ENCODE data around the gene MTPN.

Gene MTPN

DNA sequence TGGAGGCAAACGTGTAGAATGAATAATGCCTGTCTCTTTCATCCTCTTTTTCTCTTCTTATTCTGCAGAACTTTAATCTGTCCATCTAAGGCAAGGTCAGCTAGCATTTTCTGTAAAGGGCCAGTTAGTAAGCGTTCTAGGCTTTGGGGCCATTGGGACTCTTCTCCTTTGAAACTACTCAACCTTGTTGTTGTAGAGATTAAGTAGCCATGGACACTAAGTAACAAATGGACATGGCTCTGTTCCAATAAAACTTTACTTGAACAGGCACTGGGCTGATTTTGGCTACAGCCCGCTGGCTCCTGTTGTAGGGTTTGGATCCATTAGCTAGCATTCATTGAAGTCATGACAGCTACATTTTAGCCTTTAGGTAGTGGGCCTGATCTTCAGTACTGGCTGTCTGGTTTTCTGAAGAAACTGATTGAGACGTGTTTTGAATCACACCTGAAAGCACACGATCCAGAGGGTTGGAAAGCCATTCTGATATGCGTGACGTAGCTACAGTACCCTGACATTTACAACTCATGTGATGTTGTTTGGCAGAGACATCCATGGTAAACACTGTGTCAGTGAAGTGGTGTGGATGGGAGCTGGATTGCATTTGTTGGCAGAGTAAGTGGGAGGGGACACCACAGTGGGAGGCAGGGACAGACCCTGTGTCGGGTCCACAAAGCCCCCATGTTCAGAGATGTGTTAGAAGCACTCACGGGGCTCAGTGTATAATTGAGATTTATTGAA lies 92.5 kb downstream of the MTPN start:
- DNase-seq (ENCODE audit: low read depth), result no peak

DNA sequence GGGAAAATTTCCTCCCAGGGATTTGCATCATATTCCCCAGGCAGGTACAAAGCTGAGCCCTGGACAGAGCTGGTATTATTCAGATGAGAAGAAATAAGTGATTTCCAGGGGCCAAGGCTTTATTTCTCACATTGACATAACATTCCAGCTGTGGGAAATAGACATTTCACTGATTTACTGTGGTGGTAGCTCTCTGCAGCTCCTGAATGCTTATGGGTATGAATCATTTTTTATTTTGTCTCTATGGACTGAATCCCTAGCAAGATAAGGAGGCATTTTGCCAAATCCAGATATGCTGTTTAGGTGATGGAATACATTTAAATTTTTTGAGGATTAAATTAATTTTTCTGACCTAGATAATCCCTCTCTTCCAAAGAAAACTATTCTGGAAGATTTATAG lies 97.9 kb downstream of the MTPN start:
- peak; percentile 23 for DNase-seq (ENCODE audit: low read depth)

DNA sequence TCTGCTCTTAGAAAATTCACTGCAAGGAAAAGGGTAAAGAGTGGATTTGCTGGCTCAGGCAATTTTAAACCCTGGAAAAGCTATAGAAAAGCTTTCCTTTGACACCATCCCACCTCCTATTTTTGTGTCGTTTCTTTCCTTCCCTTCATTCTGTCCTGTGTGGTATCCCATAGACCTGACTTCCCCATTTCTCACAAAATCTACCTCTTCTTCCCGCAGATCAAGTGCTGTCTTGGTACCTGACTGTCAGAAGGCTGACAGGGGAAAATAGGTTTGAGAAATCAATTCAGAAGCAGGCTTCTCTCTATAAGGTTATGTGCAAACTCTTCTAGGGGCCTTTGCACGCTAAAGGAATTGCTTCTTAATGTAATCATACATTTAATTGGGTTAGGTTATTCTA lies 98.9 kb downstream of the MTPN start:
- no peak for DNase-seq (ENCODE audit: low read depth)

DNA sequence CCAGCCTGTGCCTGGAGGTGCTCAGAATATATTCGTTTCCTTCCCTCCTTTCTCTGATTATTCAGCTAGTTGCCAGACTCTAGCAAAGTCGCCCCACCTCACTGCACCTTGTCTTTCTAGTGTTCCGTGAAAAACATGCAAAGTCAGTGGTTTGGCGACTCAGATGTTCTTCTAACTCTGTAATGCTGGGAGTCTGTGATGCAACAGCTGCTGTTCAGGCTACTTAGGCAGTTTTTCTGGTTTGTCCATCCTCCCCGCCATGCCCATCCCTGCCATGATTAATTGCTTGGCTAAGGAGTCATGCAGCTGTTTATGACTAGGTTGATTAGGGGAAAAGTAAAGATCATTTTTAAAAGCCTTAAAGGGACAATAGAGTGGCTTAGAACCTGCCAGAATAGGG lies 99.4 kb downstream of the MTPN start:
- DNase-seq (ENCODE audit: low read depth), result no peak

All from HS-27A (cell line).